Inflammatory macrophage treated with lipopolysaccharide for 4 hours (primary cell): ENCODE data around the gene ZNF681.
A peak's percentile ranks its signal among the peaks of the same experiment; 100 is the strongest.
"Not testable (repeated sequence)": the region's sequence is repeated elsewhere in the genome, so short reads cannot be mapped to it uniquely, and the experiment has no call there.

Experiments
- DNase-seq: peaks from one replicate; pipeline ENCODE4 v3.0.0-alpha.2; 2020

The ZNF681 gene

DNA sequence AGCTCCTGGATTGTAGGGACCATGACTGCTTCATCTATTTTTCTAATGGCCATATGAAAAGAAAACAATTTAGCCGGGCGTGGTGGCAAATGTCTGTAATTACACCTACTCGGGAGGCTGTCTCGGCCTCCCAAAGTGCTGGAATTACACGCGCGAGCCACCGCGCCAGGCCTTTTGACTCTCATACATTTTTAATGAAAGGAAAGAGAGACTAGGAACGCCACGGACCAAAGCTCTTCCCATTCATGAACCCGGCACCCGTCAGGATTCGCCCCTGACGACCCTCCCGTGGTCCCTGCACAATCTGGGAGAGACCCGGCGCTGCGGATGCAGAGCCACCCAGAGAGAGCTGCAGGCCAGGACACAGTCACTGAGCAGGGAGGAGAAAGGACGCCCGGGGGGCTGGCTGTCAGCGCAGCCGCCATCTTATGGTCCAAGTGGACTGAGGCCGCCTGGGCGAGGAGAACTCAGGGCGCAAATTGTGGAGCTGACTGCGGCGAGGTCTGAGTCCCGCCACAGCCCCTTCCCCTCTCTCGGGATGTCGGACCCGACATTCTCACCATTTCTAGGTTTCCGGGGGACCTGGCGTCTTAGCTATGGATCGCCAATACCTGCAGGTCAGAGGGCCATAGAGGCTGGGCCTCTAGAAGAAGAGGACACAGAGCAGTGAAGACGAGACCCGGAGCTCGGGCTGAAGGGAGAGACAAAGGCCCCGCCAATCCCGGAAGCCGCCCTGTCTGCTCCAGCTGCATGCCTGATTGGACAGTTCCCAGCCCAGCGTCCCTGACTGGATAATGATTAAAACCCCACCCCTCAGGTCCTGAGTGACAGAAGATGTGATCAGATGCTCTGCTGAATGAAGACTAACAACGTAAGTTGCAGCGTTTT, at the start of gene ZNF681:
ZNF681 (minus strand) TSS at position 705 of the 888 bp plus-strand sequence; CDS start at position 563, 142 bp downstream.
- DNase-seq: peak; percentile 70

DNA sequence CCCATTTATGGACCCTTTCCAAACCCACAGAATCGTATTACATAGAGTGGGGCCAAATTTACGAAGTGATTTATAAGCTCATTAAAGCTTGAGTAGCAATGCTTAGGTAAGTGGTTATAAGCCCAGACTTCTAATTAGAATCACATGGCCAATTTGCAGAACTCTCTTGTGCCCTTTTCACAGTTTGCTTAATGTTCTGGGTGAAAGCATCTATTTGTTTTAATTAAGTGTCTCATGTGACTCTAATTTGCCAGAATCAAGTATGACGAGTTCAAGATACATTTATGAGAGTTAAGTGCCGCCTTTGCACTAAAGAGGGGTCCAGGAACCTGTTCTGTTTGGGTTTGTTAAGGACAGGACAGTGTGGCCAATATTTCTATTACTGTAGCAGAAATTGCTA, 46.0 kb upstream of the ZNF681 start:
- no peak for DNase-seq

DNA sequence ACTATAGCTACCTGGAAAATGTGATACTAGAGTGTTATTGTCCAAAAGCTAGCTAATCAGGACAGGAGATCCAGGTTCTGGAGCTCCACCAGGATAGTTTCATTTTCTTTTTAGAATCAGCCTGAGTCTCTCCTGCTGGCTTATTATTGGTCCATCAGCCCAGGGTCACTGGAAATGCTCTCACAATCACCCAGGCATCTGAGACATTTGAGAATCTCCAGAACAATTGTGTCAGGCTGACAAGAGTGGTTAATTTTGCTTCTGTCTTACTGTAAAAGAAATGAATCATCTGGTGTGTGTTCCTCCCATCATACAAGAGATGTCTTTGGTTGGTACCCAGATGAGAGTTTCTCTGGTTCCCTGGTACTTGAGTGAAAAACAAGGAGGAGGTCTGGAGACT, 43.6 kb upstream of the ZNF681 start:
- no peak for DNase-seq

DNA sequence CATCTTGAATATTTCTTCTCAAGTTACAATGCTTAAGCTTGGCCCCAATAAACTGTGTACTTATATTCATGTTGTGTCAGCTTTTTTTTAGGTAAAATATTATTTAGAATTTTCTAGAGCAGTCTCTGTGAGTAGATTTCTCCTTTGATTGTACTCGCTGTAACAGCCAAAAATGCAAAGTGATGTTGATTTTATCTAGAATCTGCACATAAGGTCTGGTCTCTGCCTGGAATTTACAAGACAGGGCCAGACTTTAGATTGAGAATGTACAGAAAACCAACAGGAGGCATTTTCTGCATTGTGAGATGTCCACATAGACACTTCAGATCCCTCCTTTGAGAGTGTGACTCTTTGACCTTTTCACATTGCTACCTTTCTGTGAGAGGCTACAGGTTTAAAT, 43.1 kb upstream of the ZNF681 start:
- no peak for DNase-seq

DNA sequence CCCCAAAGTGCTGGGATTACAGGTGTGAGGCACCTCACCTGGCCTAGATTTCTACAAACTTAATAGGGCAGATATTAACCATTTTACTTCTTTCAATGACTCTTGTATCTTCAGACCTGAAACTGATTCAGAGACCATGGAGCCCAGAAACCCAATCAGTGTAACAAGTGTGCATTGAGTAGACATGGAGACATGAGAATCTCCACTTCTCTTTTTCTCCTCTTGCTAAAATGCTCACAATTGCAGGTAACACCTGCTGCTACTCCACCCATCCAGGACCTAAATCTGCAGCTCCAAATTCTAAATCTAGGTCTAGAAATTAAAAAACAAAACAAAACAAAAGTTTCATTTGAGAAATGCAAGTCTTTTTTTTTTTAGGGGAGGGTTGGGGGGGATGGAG, 42.2 kb upstream of the ZNF681 start:
- DNase-seq: no peak

DNA sequence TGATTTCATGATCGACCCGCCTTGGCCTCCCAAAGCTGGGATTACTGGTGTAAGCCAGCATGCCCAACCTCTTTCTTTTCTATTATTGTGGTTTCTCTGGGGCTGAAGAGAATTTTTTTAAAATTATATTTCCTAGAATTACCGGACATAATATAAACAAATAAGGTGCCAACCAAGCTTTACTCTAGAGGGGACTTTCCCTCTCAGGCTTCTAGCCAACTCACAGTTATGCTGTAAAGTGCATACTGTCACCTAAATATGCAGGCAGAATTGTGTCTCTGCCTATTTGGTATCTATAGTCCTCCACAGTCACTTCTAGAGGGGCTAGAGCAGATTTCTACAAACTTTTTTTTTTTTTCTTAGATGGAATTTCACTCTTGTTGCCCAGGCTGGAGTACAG, 41.6 kb upstream of the ZNF681 start:
- no peak for DNase-seq

DNA sequence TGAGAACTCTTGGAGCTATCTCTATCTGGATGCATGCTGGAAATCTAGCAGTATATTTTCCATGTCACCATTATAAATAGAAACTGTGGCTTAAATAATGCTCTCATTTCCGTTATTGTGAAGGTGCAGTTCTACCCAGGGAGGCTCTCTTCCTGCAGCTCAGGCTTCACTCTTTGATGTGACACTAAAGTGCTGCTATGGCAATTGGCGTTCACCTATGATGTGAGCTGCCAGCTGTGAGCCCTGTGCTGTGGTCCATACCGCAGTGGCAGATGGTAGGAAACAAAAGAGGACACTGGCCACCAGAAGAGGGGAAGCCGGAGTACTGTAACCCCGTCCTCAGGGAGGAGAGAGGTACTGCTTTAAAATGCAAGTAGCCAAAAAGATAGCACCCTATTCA, 40.6 kb upstream of the ZNF681 start:
- no peak for DNase-seq

DNA sequence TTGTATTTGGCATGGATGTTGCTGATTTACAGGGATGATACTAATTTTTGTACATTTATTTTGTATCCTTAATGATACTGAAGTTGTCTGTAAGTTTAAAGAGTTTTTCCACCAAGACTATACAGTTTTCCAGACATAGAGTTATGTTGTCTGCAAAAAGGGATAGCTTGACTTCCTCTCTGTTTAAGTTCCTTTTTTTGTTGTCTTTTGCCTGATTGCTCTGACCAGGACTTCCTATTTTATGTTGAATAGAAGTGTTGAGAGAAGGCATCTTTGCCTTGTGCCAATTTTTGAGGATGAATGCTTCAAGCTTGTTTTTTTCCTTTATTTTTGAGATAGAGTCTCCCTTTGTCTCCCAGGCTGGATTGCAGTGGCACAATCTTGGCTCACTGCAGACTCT, 36.8 kb upstream of the ZNF681 start:
- no peak for DNase-seq

DNA sequence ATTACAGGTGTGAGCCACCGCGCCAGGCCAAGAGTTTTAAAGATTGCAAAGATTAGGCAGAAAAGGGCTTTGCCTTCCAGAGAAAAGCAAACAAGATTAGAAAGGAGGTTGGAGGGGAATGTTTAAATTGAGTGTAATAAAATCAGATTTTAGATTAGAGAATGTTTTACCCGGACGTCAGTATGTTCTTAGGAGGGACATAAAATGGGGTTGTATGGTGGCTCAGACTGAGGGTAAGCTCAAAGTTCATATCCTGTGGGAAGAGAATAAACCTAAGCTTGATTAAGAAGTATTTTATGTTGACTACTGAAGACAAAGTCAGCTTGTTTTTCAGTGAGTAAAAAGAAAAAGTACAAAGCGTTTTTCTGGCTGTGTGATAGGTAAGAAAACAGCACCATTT, 34.1 kb upstream of the ZNF681 start:
- DNase-seq: no peak

DNA sequence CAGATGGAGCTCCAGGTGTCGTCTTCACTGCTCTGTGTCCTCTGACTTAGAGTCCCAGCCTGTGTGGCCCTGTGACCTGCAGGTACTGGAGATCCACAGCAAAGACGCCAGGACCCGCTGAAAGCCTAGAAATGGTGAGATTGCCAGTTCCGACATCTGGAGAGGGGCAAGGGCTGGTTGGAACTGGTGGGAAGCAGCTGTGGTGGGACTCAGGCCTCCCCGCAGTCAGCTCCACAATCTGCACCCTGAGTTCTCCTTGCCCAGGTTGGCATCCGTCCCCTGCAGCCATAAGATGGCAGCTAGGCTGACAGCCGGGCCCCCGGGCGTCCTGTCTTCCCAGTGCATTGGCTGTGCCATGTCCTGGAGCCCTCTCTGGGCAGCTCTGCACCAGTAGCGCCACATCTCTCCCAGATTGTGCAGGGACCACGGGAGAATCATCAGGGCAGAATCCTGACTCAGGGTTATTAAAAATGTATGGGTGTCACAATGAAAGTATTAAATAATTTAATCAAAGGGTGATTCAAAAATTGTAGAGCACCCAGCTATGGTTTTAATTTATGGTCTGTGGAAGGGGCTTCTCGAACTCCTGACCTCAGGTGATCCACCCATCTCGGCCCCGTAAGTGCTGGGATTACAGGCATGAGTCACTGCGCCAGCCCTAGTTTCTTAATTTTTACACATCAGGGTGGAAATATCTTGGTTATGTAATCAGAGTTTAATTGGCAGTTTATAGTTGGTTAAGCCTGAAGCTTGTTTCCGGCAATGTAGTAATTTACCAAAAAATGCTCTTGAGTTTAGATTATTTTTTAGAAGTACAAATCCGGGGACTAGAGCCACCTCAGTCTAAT, 32.2 kb upstream of the ZNF681 start:
- no peak for DNase-seq

DNA sequence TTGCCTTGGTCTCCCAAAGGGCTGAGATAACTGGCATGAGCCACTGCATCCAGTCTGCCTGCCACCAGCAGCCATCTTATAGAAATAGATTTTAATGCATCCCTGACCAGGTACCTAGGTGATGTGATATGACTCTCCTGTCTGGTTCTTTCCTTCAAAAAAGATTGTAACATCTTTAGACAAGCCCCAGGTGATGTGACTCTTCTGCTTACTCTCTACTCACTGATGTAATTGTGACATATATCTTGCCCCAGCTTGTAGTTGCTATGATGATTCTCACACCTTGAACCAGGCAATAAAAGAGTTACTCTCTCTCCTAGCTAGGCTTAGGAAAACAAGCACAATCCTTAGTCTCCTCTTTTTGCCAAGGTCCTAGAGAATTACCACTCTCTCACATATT, 30.6 kb upstream of the ZNF681 start:
- DNase-seq: no peak

DNA sequence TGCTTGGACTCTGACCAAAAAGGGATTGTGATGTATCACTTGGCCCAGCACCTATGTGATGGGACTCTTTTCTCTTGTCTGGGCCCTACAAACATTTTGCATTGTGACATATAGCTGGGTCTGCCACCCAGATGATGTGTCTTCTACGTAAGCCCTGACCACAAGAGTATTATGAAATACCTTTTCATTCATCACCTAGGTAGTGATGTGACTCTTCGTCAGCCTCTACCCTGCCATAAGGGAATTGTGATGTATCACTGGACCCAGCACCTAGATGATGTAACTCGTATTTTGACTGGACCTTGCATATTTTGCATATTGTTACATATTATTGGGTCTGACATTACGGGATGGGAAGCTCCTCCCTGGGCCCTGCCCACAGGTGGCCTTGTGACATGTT, 29.7 kb upstream of the ZNF681 start:
- DNase-seq: no peak

DNA sequence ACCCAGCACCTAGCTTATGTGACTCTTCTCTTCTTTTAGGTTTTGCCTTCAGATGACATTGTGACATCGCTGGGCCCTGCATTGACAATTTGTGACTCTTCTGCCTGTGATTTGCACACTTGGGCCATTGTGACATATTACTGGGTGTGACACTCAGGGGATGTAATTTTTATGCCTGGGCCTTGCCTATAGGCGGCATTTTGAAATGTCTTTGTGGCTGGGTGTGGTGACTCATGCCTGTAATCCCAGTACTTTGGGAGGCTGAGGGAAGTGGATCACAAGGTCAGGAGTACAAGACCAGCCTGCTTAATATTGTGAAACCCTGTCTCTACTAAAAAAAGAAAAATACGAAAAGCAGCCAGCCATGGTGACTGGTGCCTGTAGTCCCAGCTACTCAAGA, 28.4 kb upstream of the ZNF681 start:
- DNase-seq: peak; percentile 8

DNA sequence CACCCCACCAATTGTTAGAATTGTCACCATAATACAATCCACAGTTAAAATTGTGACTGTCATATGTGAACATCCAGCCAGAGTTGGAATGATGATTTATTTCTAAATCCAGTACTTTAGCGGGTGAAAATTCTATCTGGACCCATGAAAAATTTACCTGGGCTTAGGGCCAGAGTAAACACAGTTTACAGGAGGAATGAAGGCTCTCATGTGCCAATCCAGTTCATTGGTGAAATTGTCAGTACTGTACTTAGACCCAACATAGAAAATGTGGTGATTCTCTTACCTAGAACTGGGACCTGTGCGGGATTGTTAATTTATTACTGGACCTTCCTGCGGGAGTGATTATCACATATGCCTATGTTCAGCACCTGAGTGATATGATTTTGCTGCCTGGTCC, 27.3 kb upstream of the ZNF681 start:
- DNase-seq: no peak

DNA sequence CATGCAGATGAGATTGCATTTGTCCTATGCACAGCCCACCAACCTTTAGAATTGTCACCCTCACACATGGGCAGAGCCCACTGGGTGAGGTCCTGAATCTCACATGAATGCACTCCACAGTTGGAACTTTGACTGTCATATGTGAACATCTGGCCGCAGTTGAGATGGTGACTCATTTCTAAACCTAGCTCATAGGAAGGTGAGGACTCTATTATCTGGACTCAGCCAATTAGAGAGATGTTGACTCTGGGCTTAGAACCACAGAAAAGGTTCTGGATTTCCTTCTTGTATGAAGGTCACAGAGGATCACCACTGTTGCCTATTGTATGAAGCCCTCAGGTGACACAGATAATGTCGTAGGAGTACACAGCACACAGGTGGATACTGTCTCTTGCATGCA, 25.6 kb upstream of the ZNF681 start:
- DNase-seq: no peak

DNA sequence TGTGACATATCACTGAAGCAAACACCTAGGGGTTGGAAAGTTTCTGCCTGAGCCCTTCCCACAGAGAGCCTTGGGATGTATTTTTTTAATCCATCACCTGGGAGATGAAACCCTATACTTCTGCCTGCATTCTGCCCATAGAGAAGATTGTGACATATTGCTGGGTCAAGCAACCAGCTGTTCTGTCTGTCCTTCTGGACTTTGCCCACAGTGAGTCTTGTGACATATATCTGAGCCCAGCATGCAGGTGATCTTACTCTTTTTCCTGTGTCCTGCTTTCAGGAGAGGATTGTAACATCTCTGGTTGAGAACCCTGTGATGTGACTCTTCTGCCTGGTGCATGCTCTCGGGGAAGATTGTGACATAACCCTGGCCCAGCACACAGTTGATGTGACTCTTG, 24.9 kb upstream of the ZNF681 start:
- DNase-seq: no peak

DNA sequence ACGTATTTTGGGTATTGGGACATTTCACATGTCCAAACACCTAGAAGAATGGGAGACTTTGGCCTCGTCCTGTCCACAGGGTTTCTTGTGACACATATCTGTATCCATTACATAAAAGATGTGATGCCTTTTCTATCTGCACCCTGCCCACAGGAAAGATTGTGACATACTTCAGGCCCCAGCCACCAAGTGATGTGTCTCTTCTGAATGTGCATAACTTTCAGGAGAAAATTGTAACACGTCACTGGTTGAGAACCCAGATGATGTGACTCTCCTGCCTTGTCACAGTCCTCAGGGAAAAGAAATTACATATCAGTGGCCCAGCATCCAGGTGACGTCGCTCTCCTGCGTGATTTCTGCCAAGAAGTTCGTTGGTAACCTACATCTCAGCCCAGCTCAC, 21.0 kb upstream of the ZNF681 start:
- DNase-seq: no peak

DNA sequence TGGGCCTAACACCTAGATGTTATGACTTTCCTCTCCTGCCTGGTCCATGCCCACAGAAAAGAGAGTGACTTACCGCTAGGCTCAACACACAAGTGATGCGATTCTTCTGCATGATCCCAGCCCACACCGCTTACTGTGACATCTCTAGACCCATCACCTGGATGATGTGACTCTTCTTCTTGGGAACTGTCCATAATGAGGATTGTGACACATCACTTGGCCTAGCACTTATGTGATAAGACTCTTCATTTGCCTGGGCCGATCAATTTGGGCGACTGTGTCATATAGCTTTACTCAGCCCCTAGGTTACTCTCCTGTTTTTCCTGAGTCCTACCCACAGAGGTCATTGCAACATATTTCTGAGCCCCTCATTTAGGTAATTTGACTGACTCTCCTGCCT, 19.9 kb upstream of the ZNF681 start:
- DNase-seq: no peak

DNA sequence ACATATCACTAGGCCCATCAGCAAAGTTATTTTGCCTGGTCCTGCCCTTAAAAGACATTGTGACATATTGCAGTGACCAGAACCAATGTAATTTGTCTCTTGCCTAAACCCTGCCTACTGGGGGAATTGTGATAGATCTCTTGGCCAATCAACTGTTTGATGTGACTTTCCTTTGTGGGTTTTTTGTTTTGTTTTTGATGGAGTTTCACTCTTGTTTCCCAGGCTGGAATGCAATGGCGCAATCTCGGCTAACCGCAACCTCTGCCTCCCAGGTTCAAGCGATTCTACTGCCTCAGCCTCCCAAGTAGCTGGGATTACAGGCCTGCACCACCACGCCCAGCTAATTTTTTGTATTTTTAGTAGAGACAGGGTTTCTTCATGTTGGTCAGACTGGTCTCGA, 19.3 kb upstream of the ZNF681 start:
- DNase-seq: not testable (repeated sequence)

DNA sequence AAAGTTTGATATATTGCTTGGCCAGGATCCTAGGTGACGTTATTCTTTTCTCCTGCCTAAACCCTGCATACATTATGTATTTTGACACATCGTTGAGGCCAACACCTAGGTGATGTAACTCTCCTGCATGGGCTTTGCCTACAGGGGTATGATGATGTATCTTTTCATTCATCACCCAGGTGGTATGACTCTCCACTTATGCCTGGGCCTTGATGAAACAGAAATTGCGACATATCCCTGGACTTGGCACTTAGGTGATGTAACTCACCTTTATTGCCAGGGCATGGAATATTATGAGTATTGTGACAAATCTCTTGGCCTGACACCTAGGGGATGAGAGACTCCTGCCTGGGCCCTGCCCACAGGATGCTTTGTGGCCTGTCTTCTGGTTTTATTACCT, 18.5 kb upstream of the ZNF681 start:
- no peak for DNase-seq

DNA sequence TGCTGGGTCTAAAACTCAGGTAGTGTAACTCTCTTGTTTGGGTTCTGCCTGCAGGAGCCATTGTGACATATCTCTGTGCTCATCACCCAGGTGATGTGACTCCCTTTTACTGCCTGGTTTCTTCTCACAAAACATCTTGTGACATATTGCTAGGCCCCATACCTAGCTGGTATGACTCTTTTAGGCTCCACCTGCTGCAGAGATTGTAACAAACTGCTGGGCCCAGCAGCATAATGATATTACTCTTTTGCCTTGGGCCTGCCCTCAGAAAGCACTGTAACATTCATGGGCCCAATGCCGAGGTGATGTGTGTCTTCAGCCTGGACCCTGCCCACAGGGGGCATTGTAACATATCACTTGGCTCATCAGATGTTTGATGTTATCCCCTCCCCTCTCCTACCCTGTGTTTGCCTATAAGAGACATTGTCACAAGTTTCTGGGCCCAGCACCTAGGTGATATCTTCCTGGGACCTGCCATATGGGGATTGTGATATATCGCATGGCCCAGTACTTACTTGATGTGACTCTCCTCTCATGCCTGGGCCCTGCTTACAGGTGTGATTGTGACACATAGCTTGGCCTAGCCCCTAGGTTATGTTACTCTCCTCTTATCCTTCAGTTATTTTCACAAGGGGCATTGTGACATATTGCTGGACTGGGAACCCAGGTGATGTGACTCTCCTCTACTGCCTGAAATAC, 18.0 kb upstream of the ZNF681 start:
- DNase-seq: no peak

DNA sequence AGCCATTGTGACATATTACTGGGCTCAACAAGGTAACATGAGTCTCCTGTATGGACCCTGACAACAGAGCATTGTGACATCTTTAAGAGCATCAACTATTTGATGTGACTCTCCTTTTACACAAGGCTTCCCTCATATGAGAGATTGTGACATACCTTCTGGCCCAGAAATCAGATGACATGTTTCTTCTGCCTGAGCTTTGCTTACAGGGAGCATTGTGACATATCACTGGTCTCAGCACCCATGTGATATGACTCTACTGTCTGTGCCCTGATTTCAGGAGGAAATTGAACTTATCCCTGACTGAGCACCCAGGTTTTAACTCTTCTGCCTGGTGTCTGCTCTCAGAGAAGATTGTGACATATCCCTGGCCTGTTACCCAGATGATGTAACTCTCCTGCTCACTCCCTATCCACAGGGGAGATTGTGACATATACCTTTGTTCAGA, 15.9 kb upstream of the ZNF681 start:
- DNase-seq: peak; percentile 25

DNA sequence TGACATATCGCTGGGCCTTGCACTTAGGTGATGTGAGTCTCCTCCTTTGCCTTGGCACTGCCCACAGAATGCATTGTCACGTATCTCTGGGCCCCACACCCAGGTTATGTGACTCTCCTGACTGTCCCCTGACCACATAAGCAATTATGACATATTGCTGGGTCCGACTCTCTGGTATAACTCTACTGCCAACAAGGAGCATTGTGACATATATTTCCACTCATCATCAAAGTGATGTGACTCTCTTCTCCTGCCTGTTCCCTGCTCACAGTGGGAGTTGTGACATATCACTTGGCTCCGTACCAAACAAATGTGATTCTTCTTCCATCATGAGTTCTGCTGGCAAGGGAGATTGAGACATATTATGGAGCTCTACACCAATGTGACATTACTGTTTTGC, 15.4 kb upstream of the ZNF681 start:
- DNase-seq: no peak

DNA sequence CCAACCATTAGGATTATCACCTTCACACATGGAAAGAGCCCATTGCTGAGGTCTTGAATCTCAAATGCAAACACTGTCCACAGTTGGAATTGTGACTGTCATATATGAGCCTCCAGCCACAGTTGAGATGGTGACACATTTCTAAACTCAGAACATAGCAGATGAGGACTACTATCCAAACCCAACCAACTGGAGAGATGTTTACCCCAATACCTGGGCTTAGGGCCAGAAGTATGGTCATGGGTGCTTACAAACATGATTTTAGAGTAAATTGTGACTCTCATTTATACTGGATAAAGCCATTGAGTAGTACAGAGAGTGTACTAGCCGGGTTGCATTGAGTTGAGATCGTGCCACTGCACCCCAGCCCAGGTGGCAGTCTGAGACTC, 14.0 kb upstream of the ZNF681 start:
- no peak for DNase-seq
